HepG2 (cell line): ENCODE data around the gene ITCH. TPM values are rescaled to one million over a fixed set of nuclear protein-coding genes. Genes with fewer than 3 reads are reported as not detected.

Experiments
- ATAC-seq: fragments of 200-7000 bp; cut with Tn5 transposase; 3 replicates; pipeline ENCODE4 v1.9.1; 2020; ENCODE audit warnings: mild to moderate bottlenecking, moderate library complexity
- BruUV-seq: library from RNA; stranded (reverse); fragments of 400-500 nt; replicated peaks from 2 replicates; lab custom pipeline; 2021; lab: Mats Ljungman, UMichigan
- CTCF ChIA-PET: fragments of 300-600 bp; formaldehyde crosslinking; extraction: SDS; loops from one replicate; lab custom pipeline; 2021; ENCODE audit warnings: low total read pairs, inconsistent platforms, low intra/inter-chr PET ratio; lab: Yijun Ruan, JAX
- POLR2A ChIA-PET: fragments of 350-600 bp; sonication (Branson Sonifier 250); formaldehyde crosslinking; loops from one replicate; lab custom pipeline; 2020; ENCODE audit warnings: antibody characterized with exemption, inconsistent platforms; lab: Yijun Ruan, JAX
- DNase-seq: peaks from one replicate; pipeline ENCODE4 v3.0.0-alpha.2; 2015; ENCODE audit warnings: low spot score
- FAIRE-seq: peaks from 3 replicates; lab custom pipeline; 2011; peaks lifted over from hg19 to GRCh38; lab: Jason Lieb, UNC
- H2AFZ ChIP-seq: one replicate; pipeline ENCODE4 v1.6.1; 2011; ENCODE audit warnings: low read length, inconsistent platforms
- H3K27ac ChIP-seq: fragments of 300-600 bp; 3 replicates; pipeline ENCODE4 v1.8.0; 2011; ENCODE audit warnings: mixed run types, mild to moderate bottlenecking, mixed read lengths, low read length, inconsistent platforms; ENCODE audit not compliant: insufficient read depth; ENCODE audit errors: extremely low read length
- H3K27me3 ChIP-seq, 2 experiments: fragments of 200-600 bp in 1 of 2; 2 replicates in 1 of 2; 3 replicates in 1 of 2; pipeline versions ENCODE4 v1.6.0 to v1.8.0; 2011; ENCODE audit warnings: low read length in 2 of 2, mild to moderate bottlenecking in 2 of 2, moderate library complexity in 2 of 2, inconsistent platforms in 1 of 2; ENCODE audit not compliant: insufficient read depth in 2 of 2, control insufficient read depth in 1 of 2
- H3K36me3 ChIP-seq, 2 experiments: fragments of 200-600 bp in 1 of 2; replicated peaks in 1 of 2; 2 replicates in 1 of 2; 3 replicates in 1 of 2; pipeline versions ENCODE4 v1.5.1 to v1.8.0; 2011; ENCODE audit warnings: low read length in 2 of 2, inconsistent platforms in 1 of 2; ENCODE audit not compliant: insufficient read depth in 2 of 2, control insufficient read depth in 1 of 2
- H3K4me1 ChIP-seq: 2 replicates; pipeline ENCODE4 v1.5.1; 2012; ENCODE audit warnings: low read length, inconsistent platforms; ENCODE audit not compliant: insufficient read depth
- H3K4me2 ChIP-seq: 2 replicates; pipeline ENCODE4 v1.6.0; 2011; ENCODE audit warnings: low read depth, low read length, inconsistent platforms
- H3K4me3 ChIP-seq, 3 experiments: fragments of 200-600 bp in 1 of 3; sonication (generic), shearing (Covaris generic) in 1 of 3; replicated peaks in 1 of 3; 2 replicates each; pipeline ENCODE4 v1.5.1; 2011 to 2016; ENCODE audit warnings: low read length in 3 of 3, inconsistent platforms in 2 of 3, low read depth in 2 of 3, mild to moderate bottlenecking in 2 of 3, control low read depth in 1 of 3, mixed read lengths in 1 of 3; ENCODE audit not compliant: insufficient read depth in 1 of 3
- H3K79me2 ChIP-seq: one replicate; pipeline ENCODE4 v1.6.1; 2011; ENCODE audit warnings: low read length, inconsistent platforms; ENCODE audit not compliant: insufficient read depth
- H3K9ac ChIP-seq: 2 replicates; pipeline ENCODE4 v1.6.0; 2011; ENCODE audit warnings: mild to moderate bottlenecking, low read depth, low read length, inconsistent platforms; ENCODE audit not compliant: insufficient read depth
- H3K9me3 ChIP-seq: 2 replicates; pipeline ENCODE4 v1.5.1; 2012; ENCODE audit warnings: mild to moderate bottlenecking, low read length
- H4K20me1 ChIP-seq: 2 replicates; pipeline ENCODE4 v1.6.0; 2011; ENCODE audit warnings: inconsistent platforms, mild to moderate bottlenecking, low read length, moderate library complexity; ENCODE audit not compliant: insufficient read depth
- DMAP1 ChIP-seq: IDR thresholded peaks from 2 replicates; pipeline ENCODE4 v1.6.1; 2016
- RBM22 ChIP-seq: fragments of 200-400 bp; formaldehyde crosslinking; optimal IDR thresholded peaks from 2 replicates; pipeline ENCODE3; 2017; ENCODE audit warnings: mild to moderate bottlenecking, low read length, moderate library complexity
- YY1 ChIP-seq: IDR thresholded peaks from 2 replicates; pipeline ENCODE4 v1.6.1; 2011; ENCODE audit warnings: low read length, low read depth, moderate library complexity, mild to moderate bottlenecking; ENCODE audit not compliant: insufficient read depth, insufficient replicate concordance
- ZNF292 ChIP-seq: sonication (generic); formaldehyde crosslinking; IDR thresholded peaks from 2 replicates; pipeline ENCODE4 v1.8.1; 2022; ENCODE audit warnings: mild to moderate bottlenecking, low read depth, missing genetic modification reagents, borderline replicate concordance
- ZNF543 ChIP-seq: sonication (generic); formaldehyde crosslinking; IDR thresholded peaks from 2 replicates; pipeline ENCODE4 v1.4.0; 2020; ENCODE audit warnings: mild to moderate bottlenecking, missing genetic modification reagents
- WGBS: methylation state at CpG from one replicate; pipeline ENCODE4 v1.1.6; 2017; ENCODE audit warnings: low lambda C conversion rate; 5-methylcytosine and 5-hydroxymethylcytosine counted together
- in situ Hi-C: cut with HindIII; loops from 2 replicates; pipeline ENCODE4 v1.10.0; 2017; ENCODE audit warnings: low pct_unique_long_range_greater_than_20kb; ENCODE audit not compliant: extremely low pct_ligation_motif_present
- intact Hi-C: fragments of 100-400 bp; cut with micrococcal nuclease; formaldehyde crosslinking; loops from one replicate; pipeline ENCODE4 v1.10.0; 2022; ENCODE audit not compliant: unreplicated experiment
- polyA plus RNA-seq, 8 experiments: library from polyadenylated mRNA; depleted of rRNA in 3 of 8; stranded (reverse) in 7 of 8; unstranded in 1 of 8; fragments of >200 nt; fragmentation: Illumina TruSeq in 4 of 8; extraction: Trizol in 4 of 8; gene quantifications; 2 replicates each; pipeline versions ENCODE4 v1.2.1 to v1.2.3, GENCODE V29; 2011 to 2016; ENCODE audit warnings: low read depth in 4 of 8, missing spikeins in 1 of 8, mixed read lengths in 1 of 8; ENCODE audit not compliant: insufficient read depth in 1 of 8
- total RNA-seq, 5 experiments: library from RNA; depleted of rRNA; stranded (reverse); fragments of >200 nt; fragmentation: Illumina TruSeq; extraction: Trizol; gene quantifications; 2 replicates each; pipeline ENCODE4 v1.2.3, GENCODE V29; 2016; ENCODE audit warnings: low read depth in 1 of 5

The ITCH gene
- total and polyA plus RNA-seq, 2 of the 13 experiments (the other 11 are each of a cell fraction or from before 2014, with no cell fraction given): 20.5 to 112 TPM

DNA sequence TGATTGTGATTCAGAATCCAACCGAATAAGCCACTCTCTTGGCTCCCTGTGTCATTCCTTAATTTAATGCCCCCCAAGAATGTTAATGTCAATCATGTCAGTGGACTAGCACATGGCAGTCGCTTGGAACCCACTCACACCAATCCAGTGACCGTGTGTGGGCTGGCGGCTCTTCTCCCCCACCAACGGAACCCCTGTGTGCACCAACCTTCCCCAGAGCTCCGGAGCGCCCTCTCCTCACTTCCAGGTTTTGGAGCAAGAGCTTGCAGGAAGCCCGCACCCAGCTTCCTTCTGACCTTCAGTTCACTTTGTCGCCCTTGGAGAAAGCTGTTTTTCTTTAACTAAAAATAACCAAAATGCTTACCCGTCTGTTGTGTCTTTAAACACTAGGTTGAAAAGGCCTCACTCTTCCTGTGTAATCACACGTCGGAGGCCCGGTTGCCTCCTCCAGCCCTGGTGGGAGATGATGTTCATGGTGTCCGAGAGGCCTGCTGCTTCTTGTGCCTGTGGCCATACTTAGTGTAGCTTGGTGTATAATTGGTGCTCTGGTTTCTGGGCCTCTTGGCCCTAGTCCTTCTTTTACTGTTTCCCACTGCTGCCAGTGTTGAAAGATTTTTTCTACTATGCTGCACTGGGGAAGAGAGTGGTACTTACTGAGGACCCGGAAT is 177.7 kb downstream of the ITCH start:
- 97% methylated on average over 15 of the region's 15 CpGs for WGBS

DNA sequence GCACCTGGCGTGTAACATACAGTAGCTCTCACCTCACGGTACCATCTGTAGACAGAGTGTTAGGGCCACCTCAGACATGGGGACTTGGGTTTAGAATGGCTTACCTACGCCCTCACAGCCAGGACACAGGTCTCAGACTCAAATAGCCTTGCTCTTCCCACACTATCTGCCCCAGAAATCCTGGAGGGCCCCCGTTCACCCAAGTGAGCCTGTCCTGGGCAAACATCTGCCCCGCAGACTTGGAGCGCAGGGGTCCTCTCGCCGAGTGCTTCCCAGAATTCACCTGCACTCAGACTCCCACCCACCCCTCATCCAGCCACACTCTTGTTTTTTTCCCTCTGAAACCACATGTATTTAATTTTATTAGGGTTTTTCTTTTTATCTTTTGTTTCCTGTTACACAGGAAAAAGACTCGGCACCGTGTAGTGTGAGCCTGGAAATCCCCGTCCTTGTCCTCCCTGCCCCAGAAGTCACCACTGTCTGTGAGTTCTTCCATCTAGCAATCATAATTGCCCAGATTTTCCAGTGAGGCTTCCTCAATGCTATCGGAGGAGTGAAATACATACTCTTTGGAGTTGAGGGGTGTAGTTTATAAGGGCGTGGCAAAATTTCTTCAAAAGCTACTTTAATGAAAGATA is 178.3 kb downstream of the ITCH start:
- Histone ChIP-seq H3K4me2 (no peak overlapping the region), H3K9ac (no peak overlapping the region), H2AFZ (no peak overlapping the region), H3K79me2 (no peaks in the 10 kb centered on the region), H4K20me1 (0 out of 2 replicates have a peak, but pooled peaks cover 4% of the 10 kb centered on the region), H3K4me1 (peaks cover 19% of the 10 kb centered on the region), H3K36me3 (peaks cover 30 to 54% of the 10 kb centered on the region in 2 experiments), H3K4me3 (no peak overlapping the region), H3K27ac (no peak overlapping the region), H3K9me3 (no peaks in the 10 kb centered on the region), H3K27me3 (no peaks in the 10 kb centered on the region)
- ATAC-seq: no peak
- WGBS: 96% methylated on average over 13 of the region's 13 CpGs
- ChIA-PET POLR2A (no interaction called here), CTCF (no interaction called here)
- FAIRE-seq: no peak
- BruUV-seq: no TSS peak
- TF ChIP-seq ZNF543 (CRISPR knock-in tag) (peak; percentile 43; the same call in 1 of the 2 replicates), YY1 (no peak), ZNF292 (no peak)
- intact Hi-C loops (no loop called here), in situ Hi-C loops (no loop called here)
- DNase-seq: no peak

More for the DNA sequence above, 177.7 kb downstream of the ITCH start:
- 0 out of 2 replicates have a peak, but pooled peaks cover 4% of the 10 kb centered on the region for H4K20me1 ChIP-seq
- H3K27me3 ChIP-seq: no peaks in the 10 kb centered on the region
- no peak overlapping the region for H3K9ac ChIP-seq
- BruUV-seq: no TSS peak
- H3K4me1 ChIP-seq: peaks cover 19% of the 10 kb centered on the region
- intact Hi-C loops (no loop called here), in situ Hi-C loops (no loop called here)
- CTCF ChIA-PET: no interaction called here
- no peak overlapping the region for H3K4me2 ChIP-seq
- ATAC-seq (no peak), DNase-seq (no peak), FAIRE-seq (no peak)
- no peaks in the 10 kb centered on the region for H3K9me3 ChIP-seq
- no peak overlapping the region for H3K27ac ChIP-seq
- H3K36me3 ChIP-seq: peaks cover 35 to 60% of the 10 kb centered on the region in 2 experiments
- POLR2A ChIA-PET: no interaction called here
- H3K4me3 ChIP-seq: no peak overlapping the region
- H3K79me2 ChIP-seq: no peaks in the 10 kb centered on the region
- no peak overlapping the region for H2AFZ ChIP-seq
- TF ChIP-seq RBM22 (peak; percentile 44), DMAP1 (no peak)
